ENCODE results near the gene AGMO. TPM values are rescaled to one million over a fixed set of nuclear protein-coding genes. Genes with fewer than 3 reads are reported as not detected.

The AGMO gene
- total RNA-seq, 1 experiment from 2014 or later: not detected

GRCh38 chr7:15403751-15404150, 158.1 kb downstream of the AGMO start:
- TF ChIP-seq TCF7L2 (IDR thresholded peaks at IDR 0.05; ENCODE audit: low read depth, low read length) (no peak), REST (IDR thresholded peaks at IDR 0.05; ENCODE audit: insufficient read depth in 1 of 2, low read depth in 2 of 2, low read length in 1 of 2) (no peak), POLR2AphosphoS5 (IDR thresholded peaks at IDR 0.05; ENCODE audit: low read depth, low read length) (no peak), CTCF (IDR thresholded peaks at IDR 0.05) (no peak), SIN3A (IDR thresholded peaks at IDR 0.05; ENCODE audit: borderline replicate concordance, insufficient read depth, low read depth, low read length) (no peak)
- Histone ChIP-seq H3K4me3 (ENCODE audit: low read depth in 2 of 2, low read length in 2 of 2) (no peak overlapping the region), H3K4me1 (ENCODE audit: control insufficient read depth, insufficient read depth, low read length) (no peaks in the 10 kb centered on the region), H3K9me3 (ENCODE audit: control insufficient read depth, insufficient read depth, low read depth, low read length) (peaks cover 3% of the 10 kb centered on the region), H3K27ac (ENCODE audit: low read length) (no peak overlapping the region), H3K27me3 (ENCODE audit: control insufficient read depth, insufficient read depth, low read length) (no peaks in the 10 kb centered on the region), H3K36me3 (ENCODE audit: control insufficient read depth, insufficient read depth, low read length) (no peaks in the 10 kb centered on the region)
- no peak for DNase-seq (ENCODE audit: low read depth, low spot score)
- POLR2A ChIA-PET: no interaction called here
- ATAC-seq: no peak
- no TSS peak for BruUV-seq (replicated peaks)
- CTCF ChIA-PET: no interaction called here
- in situ Hi-C loops (cut with HindIII; ENCODE audit: low pct_unique_long_range_greater_than_20kb, low sequenced_read_pairs): no loop called here
- intact Hi-C loops (cut with micrococcal nuclease; ENCODE audit: unreplicated experiment): no loop called here

GRCh38 chr7:15403315-15403714, 158.5 kb downstream of the AGMO start:
- BruUV-seq (replicated peaks): no TSS peak
- DNase-seq (ENCODE audit: low read depth, low spot score) (no peak), ATAC-seq (no peak)
- intact Hi-C loops (cut with micrococcal nuclease; ENCODE audit: unreplicated experiment): no loop called here
- in situ Hi-C loops (cut with HindIII; ENCODE audit: low pct_unique_long_range_greater_than_20kb, low sequenced_read_pairs): no loop called here
- H3K9me3 ChIP-seq (ENCODE audit: control insufficient read depth, insufficient read depth, low read depth, low read length): peaks cover 3% of the 10 kb centered on the region
- H3K36me3 ChIP-seq (ENCODE audit: control insufficient read depth, insufficient read depth, low read length): no peaks in the 10 kb centered on the region
- no peak for TF ChIP-seq POLR2AphosphoS5 (IDR thresholded peaks at IDR 0.05; ENCODE audit: low read depth, low read length)
- no peak for TF ChIP-seq CTCF (IDR thresholded peaks at IDR 0.05)
- TF ChIP-seq SIN3A (IDR thresholded peaks at IDR 0.05; ENCODE audit: borderline replicate concordance, insufficient read depth, low read depth, low read length): no peak
- TF ChIP-seq TCF7L2 (IDR thresholded peaks at IDR 0.05; ENCODE audit: low read depth, low read length): no peak
- TF ChIP-seq REST (IDR thresholded peaks at IDR 0.05; ENCODE audit: insufficient read depth in 1 of 2, low read depth in 2 of 2, low read length in 1 of 2): no peak
- no peak overlapping the region for H3K27ac ChIP-seq (ENCODE audit: low read length)
- no peaks in the 10 kb centered on the region for H3K27me3 ChIP-seq (ENCODE audit: control insufficient read depth, insufficient read depth, low read length)
- no peak overlapping the region for H3K4me3 ChIP-seq (ENCODE audit: low read depth in 2 of 2, low read length in 2 of 2)
- H3K4me1 ChIP-seq (ENCODE audit: control insufficient read depth, insufficient read depth, low read length): no peaks in the 10 kb centered on the region
- ChIA-PET POLR2A (no interaction called here), CTCF (no interaction called here)

Data from Panc1 (cell line).